ENCODE results near the gene PLAC8L1. TPM values are rescaled to one million over a fixed set of nuclear protein-coding genes. Genes with fewer than 3 reads are reported as not detected.
"Not testable (repeated sequence)": the region's sequence is repeated elsewhere in the genome, so short reads cannot be mapped to it uniquely, and the experiment has no call there.

PLAC8L1 gene, protein sequence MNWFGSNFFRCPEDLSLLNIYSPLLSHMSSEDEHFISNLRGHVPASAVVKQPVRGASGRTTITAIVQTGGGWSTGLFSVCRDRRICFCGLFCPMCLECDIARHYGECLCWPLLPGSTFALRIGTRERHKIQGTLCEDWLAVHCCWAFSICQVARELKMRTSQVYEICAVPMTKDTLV
- total RNA-seq, result 0.37 and 0.99 TPM in 2 replicates

- DNase-seq (ENCODE audit: low spot score), result no peak
- H3K36me3 Mint-ChIP-seq (ENCODE audit: low read depth), result peaks cover 10% of the 10 kb centered on the region
- intact Hi-C loops (cut with micrococcal nuclease), result no loop called here
- no peaks in the 10 kb centered on the region for H3K27me3 Mint-ChIP-seq (ENCODE audit: insufficient read depth)
- no peak within 1 kb of the TSS for H3K27ac Mint-ChIP-seq
- H3K4me3 Mint-ChIP-seq, result no peak within 1 kb of the TSS
- H3K4me1 Mint-ChIP-seq (ENCODE audit: low read depth), result no peaks in the 10 kb centered on the region
- H3K9me3 Mint-ChIP-seq, result no peaks in the 10 kb centered on the region
Observed at GRCh38 chr5:146105477-146105876, at the start of gene PLAC8L1. Gene PLAC8L1, minus strand, starts transcription at chr5:146105577. Its CDS starts 1,266 bp downstream, at chr5:146104311.

DNA sequence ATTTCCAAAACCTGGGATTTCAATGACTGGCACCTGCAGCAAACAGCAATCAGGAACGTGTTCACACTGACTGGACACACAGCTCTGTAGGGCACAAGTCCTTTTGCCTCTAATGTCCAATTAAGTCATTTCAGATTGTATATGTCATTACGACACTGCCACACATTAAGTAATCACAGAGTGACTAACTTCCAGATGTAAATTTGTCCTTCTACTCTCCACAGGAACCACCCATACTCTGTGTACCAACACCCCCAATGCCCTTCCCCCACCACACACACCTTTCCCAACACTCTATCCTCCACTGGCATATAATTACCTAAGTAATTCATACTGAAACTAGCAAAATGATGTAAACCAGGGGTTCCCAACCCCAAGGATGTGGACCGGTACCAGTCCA lies 46.6 kb upstream of the PLAC8L1 start:
- Mint-ChIP-seq H3K4me1 (ENCODE audit: low read depth) (peaks cover 10% of the 10 kb centered on the region), H3K36me3 (ENCODE audit: low read depth) (peaks cover 55% of the 10 kb centered on the region), H3K9me3 (no peaks in the 10 kb centered on the region), H3K27me3 (ENCODE audit: insufficient read depth) (no peaks in the 10 kb centered on the region), H3K27ac (no peak overlapping the region), H3K4me3 (no peak overlapping the region)
- DNase-seq (ENCODE audit: low spot score), result no peak
- intact Hi-C loops (cut with micrococcal nuclease), result no loop called here

- Mint-ChIP-seq H3K4me1 (ENCODE audit: low read depth) (no peaks in the 10 kb centered on the region), H3K36me3 (ENCODE audit: low read depth) (peaks cover 50% of the 10 kb centered on the region), H3K9me3 (no peaks in the 10 kb centered on the region), H3K4me3 (no peak overlapping the region), H3K27ac (no peak overlapping the region), H3K27me3 (ENCODE audit: insufficient read depth) (no peaks in the 10 kb centered on the region)
- no peak for DNase-seq (ENCODE audit: low spot score)
- intact Hi-C loops (cut with micrococcal nuclease), result no loop called here
Observed at GRCh38 chr5:146137967-146138403, 32.6 kb upstream of the PLAC8L1 start.

- Mint-ChIP-seq H3K27me3 (ENCODE audit: insufficient read depth) (no peaks in the 10 kb centered on the region), H3K36me3 (ENCODE audit: low read depth) (peaks cover 46% of the 10 kb centered on the region), H3K9me3 (no peaks in the 10 kb centered on the region), H3K4me3 (no peak overlapping the region), H3K27ac (no peak overlapping the region), H3K4me1 (ENCODE audit: low read depth) (peaks cover 6% of the 10 kb centered on the region)
- intact Hi-C loops (cut with micrococcal nuclease), result loop anchor here (1.0 kb wide), 1 partner anchor 433 kb away; no protein-coding TSS in a partner anchor
- no peak for DNase-seq (ENCODE audit: low spot score)
Observed at GRCh38 chr5:146130440-146131045, 25.2 kb upstream of the PLAC8L1 start.

DNA sequence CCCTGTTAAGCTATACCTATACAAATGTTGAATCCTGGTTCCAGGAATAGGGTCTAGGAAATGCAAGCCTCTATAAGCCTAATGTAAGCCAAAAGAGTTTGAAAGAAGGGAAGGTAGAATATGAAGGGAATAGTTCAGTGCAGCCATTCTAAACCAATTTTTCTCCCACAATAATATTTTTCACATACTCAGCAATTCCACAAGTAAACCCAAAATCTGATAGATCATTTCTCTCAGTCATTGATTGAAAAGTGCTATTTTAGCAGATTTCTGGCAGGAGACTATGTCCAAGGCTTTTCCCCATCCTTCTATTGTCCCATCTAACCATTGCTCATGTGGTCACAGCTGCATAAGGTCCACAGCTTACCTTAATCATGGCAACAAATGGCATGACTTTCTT lies 20.7 kb upstream of the PLAC8L1 start:
- Mint-ChIP-seq H3K27ac (no peak overlapping the region), H3K4me1 (ENCODE audit: low read depth) (peaks cover 7% of the 10 kb centered on the region), H3K4me3 (no peak overlapping the region), H3K27me3 (ENCODE audit: insufficient read depth) (no peaks in the 10 kb centered on the region), H3K9me3 (peaks cover 4% of the 10 kb centered on the region), H3K36me3 (ENCODE audit: low read depth) (peaks cover 51% of the 10 kb centered on the region)
- intact Hi-C loops (cut with micrococcal nuclease), result loop anchor here (5.0 kb wide), 2 partner anchors 41 to 141 kb away; no protein-coding TSS in a partner anchor
- no peak for DNase-seq (ENCODE audit: low spot score)

DNA sequence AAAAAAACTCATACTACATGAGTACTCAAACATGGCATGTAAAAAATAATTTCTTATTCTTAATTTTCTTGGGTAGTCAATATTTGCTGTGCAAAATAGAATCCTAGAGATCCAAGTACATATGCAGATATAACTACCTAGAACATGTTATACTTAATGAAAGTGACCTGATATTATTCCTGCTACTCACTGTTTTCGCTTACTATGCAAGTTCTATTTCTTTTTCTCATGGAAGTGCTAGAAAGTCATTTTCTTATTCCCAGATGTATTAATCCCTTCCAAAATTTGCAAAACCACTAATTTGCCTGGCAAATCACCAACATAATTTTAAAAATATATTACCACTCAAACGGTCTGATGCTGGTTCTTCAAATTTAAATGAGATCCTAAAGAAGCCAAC lies 19.2 kb upstream of the PLAC8L1 start:
- H3K36me3 Mint-ChIP-seq (ENCODE audit: low read depth), result peaks cover 60% of the 10 kb centered on the region
- peaks cover 7% of the 10 kb centered on the region for H3K4me1 Mint-ChIP-seq (ENCODE audit: low read depth)
- peaks cover 4% of the 10 kb centered on the region for H3K9me3 Mint-ChIP-seq
- DNase-seq (ENCODE audit: low spot score), result no peak
- no peaks in the 10 kb centered on the region for H3K27me3 Mint-ChIP-seq (ENCODE audit: insufficient read depth)
- H3K4me3 Mint-ChIP-seq, result no peak overlapping the region
- H3K27ac Mint-ChIP-seq, result no peak overlapping the region
- intact Hi-C loops (cut with micrococcal nuclease), result loop anchor here (5.0 kb wide), 1 partner anchor 33 kb away; no protein-coding TSS in a partner anchor

- peaks cover 69% of the 10 kb centered on the region for H3K36me3 Mint-ChIP-seq (ENCODE audit: low read depth)
- not testable (repeated sequence) for H3K9me3 Mint-ChIP-seq; H3K27me3 Mint-ChIP-seq (ENCODE audit: insufficient read depth); H3K4me1 Mint-ChIP-seq (ENCODE audit: low read depth); H3K4me3 Mint-ChIP-seq; H3K27ac Mint-ChIP-seq; DNase-seq (ENCODE audit: low spot score)
- intact Hi-C loops (cut with micrococcal nuclease), result loop anchor here (5.0 kb wide), 1 partner anchor 36 kb away; no protein-coding TSS in a partner anchor
Observed at GRCh38 chr5:146121451-146121850, 16.1 kb upstream of the PLAC8L1 start.

- peaks cover 4% of the 10 kb centered on the region for H3K9me3 Mint-ChIP-seq
- H3K4me1 Mint-ChIP-seq (ENCODE audit: low read depth), result no peaks in the 10 kb centered on the region
- H3K27ac Mint-ChIP-seq, result no peak overlapping the region
- no peak overlapping the region for H3K4me3 Mint-ChIP-seq
- peaks cover 52% of the 10 kb centered on the region for H3K36me3 Mint-ChIP-seq (ENCODE audit: low read depth)
- intact Hi-C loops (cut with micrococcal nuclease), result no loop called here
- H3K27me3 Mint-ChIP-seq (ENCODE audit: insufficient read depth), result no peaks in the 10 kb centered on the region
- DNase-seq (ENCODE audit: low spot score), result no peak
Observed at GRCh38 chr5:146118322-146118721, 12.9 kb upstream of the PLAC8L1 start.

DNA sequence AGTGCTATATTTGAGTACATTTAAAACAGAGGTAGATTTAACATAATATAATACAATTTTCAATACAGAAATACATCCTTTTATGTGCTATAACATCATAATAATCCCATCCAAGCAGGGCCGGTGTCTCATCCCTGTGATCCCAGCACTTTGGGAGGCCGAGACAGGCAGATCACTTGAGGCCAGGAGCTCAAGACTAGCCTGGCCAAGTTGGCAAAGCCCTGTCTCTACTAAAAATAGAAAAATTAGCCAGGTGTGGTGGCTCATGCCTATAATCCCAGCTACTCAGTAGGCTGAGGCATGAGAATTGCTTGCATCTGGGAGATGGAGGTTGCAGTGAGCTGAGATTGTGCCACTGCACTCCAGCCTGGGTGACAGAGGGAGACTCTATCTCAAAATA lies 11.8 kb upstream of the PLAC8L1 start:
- H3K27me3 Mint-ChIP-seq (ENCODE audit: insufficient read depth); intact Hi-C loops (cut with micrococcal nuclease); H3K4me3 Mint-ChIP-seq; H3K27ac Mint-ChIP-seq; H3K4me1 Mint-ChIP-seq (ENCODE audit: low read depth); H3K9me3 Mint-ChIP-seq; DNase-seq (ENCODE audit: low spot score): not testable (repeated sequence)
- peaks cover 54% of the 10 kb centered on the region for H3K36me3 Mint-ChIP-seq (ENCODE audit: low read depth)

DNA sequence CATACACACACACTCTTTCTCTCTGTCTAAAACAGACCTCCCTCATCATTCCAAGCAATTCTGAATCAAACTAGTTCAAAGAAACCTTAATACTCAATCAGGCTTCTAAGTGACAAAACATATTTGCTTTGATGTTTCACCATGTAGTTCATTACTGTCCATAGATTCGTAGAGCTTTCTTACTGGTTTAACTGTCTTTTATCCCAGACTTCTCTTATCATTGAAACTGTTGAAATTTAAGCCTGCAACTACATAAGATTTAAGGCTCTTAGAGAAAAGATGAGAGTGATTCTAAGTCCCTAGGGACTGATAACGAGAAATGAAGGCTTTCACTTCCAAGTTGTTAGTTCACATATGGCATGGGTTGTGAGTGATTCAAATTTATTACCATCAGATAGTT lies 11.0 kb upstream of the PLAC8L1 start:
- Mint-ChIP-seq H3K27ac (no peak overlapping the region), H3K4me1 (ENCODE audit: low read depth) (no peaks in the 10 kb centered on the region), H3K36me3 (ENCODE audit: low read depth) (peaks cover 51% of the 10 kb centered on the region), H3K4me3 (no peak overlapping the region), H3K9me3 (peaks cover under 1% of the 10 kb centered on the region), H3K27me3 (ENCODE audit: insufficient read depth) (no peaks in the 10 kb centered on the region)
- intact Hi-C loops (cut with micrococcal nuclease), result no loop called here
- no peak for DNase-seq (ENCODE audit: low spot score)

DNA sequence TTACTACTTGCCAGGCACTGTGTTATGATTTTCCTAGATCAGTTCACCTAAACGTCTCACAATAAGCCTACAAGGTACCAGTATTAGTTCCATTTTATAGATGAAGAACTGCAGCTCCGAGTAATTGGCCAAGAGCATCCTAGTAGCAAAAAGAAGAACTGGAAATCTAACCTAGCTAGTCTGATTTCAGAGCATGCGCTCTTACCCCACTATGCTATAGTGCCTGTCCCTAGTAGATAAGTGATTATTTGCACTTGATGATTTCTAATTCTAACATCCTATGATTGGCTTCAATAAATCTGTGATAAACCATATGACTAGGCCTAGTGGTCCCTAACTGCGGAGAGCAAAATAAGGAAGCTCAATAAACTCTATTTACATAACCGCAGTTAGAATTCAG lies 7.1 kb upstream of the PLAC8L1 start:
- Mint-ChIP-seq H3K4me1 (ENCODE audit: low read depth) (no peaks in the 10 kb centered on the region), H3K27me3 (ENCODE audit: insufficient read depth) (no peaks in the 10 kb centered on the region), H3K9me3 (no peaks in the 10 kb centered on the region), H3K4me3 (no peak overlapping the region), H3K27ac (no peak overlapping the region), H3K36me3 (ENCODE audit: low read depth) (peaks cover 19% of the 10 kb centered on the region)
- intact Hi-C loops (cut with micrococcal nuclease), result no loop called here
- no peak for DNase-seq (ENCODE audit: low spot score)

- Mint-ChIP-seq H3K4me1 (ENCODE audit: low read depth) (no peaks in the 10 kb centered on the region), H3K4me3 (no peak overlapping the region), H3K36me3 (ENCODE audit: low read depth) (peaks cover 16% of the 10 kb centered on the region), H3K27me3 (ENCODE audit: insufficient read depth) (no peaks in the 10 kb centered on the region), H3K27ac (no peak overlapping the region), H3K9me3 (no peaks in the 10 kb centered on the region)
- DNase-seq (ENCODE audit: low spot score), result no peak
- intact Hi-C loops (cut with micrococcal nuclease), result no loop called here
Observed at GRCh38 chr5:146111409-146111808, 6.0 kb upstream of the PLAC8L1 start.

- DNase-seq (ENCODE audit: low spot score), result no peak
- Mint-ChIP-seq H3K27me3 (ENCODE audit: insufficient read depth) (no peaks in the 10 kb centered on the region), H3K9me3 (no peaks in the 10 kb centered on the region)
Observed at GRCh38 chr5:146109379-146109778, 4.0 kb upstream of the PLAC8L1 start.

More at GRCh38 chr5:146109379-146109778, 4.0 kb upstream of the PLAC8L1 start:
- no peaks in the 10 kb centered on the region for H3K4me1 Mint-ChIP-seq (ENCODE audit: low read depth)
- H3K36me3 Mint-ChIP-seq (ENCODE audit: low read depth), result peaks cover 19% of the 10 kb centered on the region
- H3K4me3 Mint-ChIP-seq, result no peak overlapping the region
- H3K27ac Mint-ChIP-seq, result no peak overlapping the region
- intact Hi-C loops (cut with micrococcal nuclease), result no loop called here

Data from activated T-helper 1 cell treated with anti-CD3 and anti-CD28 coated beads, Interleukin-12 subunit alpha, Interleukin-12 subunit beta, Interleukin-2, Interleukin-4 antibody, amounts not matched to agents 30 ng/mL and 10 ng/mL and 1 ng/mL, durations not matched to agents 14 hours and 24 hours and 36 hours (primary cell).